D721Med (cell line): Measurements from ENCODE around the gene GALR3.

Source experiments
- DNase-seq: peaks from one replicate; pipeline ENCODE4 v3.0.0; 2011; ENCODE audit warnings: low spot score; ENCODE audit not compliant: insufficient read length
- FAIRE-seq: peaks from 2 replicates; lab custom pipeline; 2011; peaks lifted over from hg19 to GRCh38; lab: Jason Lieb, UNC
- CTCF ChIP-seq: IDR thresholded peaks from 2 replicates; pipeline ENCODE4 v1.5.1; 2012; ENCODE audit warnings: mild to moderate bottlenecking, control low read depth; ENCODE audit not compliant: insufficient read depth; ENCODE audit errors: missing control alignments

Gene GALR3

DNA sequence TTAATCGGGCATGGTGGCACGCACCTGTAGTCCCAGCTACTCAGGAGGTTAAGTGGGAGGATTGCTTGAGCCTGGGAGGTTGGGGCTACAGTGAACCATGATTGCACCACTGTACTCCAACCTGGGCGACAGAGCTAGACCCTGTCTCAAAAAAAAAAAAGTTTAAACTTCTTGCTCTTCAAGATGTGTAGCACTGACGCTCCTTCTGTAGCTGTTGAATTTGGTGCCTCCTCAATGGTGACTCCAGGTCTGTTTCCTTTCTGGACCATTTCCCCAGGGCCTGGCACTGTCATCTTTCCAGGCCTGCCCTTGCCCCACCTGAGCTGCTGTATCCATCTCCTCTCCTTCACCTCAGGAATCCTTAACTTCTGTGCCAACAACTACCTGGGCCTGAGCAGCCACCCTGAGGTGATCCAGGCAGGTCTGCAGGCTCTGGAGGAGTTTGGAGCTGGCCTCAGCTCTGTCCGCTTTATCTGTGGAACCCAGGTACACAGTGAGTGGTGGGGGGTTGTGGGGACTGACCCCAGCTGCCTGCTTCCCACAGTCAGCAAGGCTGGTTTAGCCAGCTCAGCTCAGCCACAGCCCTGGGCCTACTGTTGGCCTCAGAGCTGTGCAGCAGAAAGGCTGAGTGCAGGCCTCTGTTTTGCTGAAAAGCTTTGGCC is 13.4 kb upstream of the GALR3 start:
- FAIRE-seq (no peak), DNase-seq (no peak)
- no peak for TF ChIP-seq CTCF

DNA sequence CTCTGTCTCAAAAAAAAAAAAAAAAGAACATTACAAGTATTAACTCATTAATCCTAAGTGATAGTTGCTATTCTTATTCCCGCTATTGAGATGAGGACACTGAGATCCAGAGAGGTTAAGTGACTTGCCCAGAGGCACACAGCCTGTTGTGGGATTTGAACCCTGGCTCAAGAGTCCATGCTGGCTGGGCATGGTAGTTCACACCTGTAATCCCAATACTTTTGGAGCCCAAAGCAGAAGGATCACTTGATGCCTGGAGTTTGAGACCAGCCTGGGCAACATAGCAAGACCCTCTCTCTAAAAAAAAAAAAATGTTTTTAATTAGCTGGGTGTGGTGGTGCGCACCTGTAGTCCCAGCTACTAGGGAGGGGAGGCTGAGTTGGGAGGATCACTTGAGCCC is 11.3 kb upstream of the GALR3 start:
- no peak for DNase-seq
- TF ChIP-seq CTCF = no peak
- no peak for FAIRE-seq

DNA sequence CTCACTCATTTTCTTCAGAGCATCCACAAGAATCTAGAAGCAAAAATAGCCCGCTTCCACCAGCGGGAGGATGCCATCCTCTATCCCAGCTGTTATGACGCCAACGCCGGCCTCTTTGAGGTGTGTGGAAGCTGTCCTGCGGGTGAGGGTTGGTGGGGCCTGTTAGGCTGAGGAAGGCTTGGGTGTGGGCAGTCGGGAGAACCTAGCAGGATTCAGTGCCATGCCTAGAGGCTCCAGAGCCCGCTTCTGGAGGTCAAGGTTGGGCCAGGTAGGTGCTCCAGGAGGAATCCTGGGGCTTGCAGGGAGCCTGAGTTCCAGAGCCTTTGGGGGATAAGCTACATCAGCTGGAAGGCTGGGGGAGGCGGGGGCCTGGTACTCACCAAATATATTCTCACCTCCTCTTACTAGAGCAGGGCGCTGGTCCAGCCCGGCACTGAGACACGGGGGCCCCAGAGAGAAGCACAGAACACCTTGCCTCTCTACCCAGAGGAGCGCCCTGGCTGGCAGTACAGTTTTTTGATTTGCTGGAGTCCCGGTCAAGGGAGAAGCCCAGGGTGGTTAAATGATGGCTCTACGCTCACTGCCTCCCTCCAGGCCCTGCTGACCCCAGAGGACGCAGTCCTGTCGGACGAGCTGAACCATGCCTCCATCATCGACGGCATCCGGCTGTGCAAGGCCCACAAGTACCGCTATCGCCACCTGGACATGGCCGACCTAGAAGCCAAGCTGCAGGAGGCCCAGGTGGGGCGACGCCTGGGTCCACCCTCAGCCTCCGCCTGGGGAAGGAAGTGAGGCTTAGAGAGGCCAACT is 10.1 kb upstream of the GALR3 start:
- DNase-seq = no peak
- FAIRE-seq = no peak
- TF ChIP-seq CTCF = no peak

DNA sequence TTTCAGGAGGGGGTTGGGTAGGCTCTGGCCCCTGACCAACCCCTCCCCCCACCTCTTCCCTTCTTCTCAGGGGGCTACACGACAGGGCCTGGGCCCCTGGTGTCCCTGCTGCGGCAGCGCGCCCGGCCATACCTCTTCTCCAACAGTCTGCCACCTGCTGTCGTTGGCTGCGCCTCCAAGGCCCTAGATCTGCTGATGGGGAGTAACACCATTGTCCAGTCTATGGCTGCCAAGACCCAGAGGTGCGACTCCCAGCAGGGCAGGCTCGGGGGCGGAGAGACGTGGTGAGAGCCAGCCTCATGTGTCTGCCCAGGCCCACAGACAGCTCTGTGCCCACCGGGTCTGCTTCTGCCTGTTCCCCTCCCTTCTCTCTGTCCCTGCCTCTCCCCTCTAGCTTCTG is 7.6 kb upstream of the GALR3 start:
- no peak for TF ChIP-seq CTCF
- no peak for FAIRE-seq
- DNase-seq = no peak

DNA sequence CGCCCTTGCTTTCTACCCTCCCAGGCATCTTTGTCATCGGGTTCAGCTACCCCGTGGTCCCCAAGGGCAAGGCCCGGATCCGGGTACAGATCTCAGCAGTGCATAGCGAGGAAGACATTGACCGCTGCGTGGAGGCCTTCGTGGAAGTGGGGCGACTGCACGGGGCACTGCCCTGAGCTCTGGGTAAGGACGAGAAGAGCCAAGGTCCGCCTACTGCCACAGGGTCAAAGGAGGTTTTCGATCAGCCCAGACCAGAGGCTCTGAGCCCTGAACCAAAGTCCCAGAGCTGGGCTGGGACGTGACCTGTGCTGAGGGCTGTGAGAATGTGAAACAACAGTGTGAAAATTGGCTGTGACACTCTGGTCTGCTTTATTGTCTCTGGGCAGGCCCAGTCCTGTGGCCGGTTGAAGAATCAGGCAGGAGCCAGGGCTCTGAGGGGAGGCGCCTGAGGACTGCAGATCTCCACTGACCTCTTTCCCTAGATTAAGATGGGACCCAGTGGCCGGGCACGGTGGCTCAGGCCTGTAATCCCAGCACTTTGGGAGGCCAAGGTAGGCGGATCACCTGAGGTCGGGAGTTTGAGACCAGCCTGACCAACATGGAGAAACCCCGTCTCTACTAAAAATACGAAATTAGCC is 6.5 kb upstream of the GALR3 start:
- peak; percentile 2 for DNase-seq
- TF ChIP-seq CTCF = no peak
- FAIRE-seq = no peak

GRCh38 chr22:37817705-37818408 is 5.3 kb upstream of the GALR3 start:
- DNase-seq (peak; percentile 69), FAIRE-seq (no peak)
- TF ChIP-seq CTCF = peak; percentile 82
